ENCODE measurements around the gene NEK2.
"Not testable (repeated sequence)": the region's sequence is repeated elsewhere in the genome, so short reads cannot be mapped to it uniquely, and the experiment has no call there.

Gene NEK2

DNA sequence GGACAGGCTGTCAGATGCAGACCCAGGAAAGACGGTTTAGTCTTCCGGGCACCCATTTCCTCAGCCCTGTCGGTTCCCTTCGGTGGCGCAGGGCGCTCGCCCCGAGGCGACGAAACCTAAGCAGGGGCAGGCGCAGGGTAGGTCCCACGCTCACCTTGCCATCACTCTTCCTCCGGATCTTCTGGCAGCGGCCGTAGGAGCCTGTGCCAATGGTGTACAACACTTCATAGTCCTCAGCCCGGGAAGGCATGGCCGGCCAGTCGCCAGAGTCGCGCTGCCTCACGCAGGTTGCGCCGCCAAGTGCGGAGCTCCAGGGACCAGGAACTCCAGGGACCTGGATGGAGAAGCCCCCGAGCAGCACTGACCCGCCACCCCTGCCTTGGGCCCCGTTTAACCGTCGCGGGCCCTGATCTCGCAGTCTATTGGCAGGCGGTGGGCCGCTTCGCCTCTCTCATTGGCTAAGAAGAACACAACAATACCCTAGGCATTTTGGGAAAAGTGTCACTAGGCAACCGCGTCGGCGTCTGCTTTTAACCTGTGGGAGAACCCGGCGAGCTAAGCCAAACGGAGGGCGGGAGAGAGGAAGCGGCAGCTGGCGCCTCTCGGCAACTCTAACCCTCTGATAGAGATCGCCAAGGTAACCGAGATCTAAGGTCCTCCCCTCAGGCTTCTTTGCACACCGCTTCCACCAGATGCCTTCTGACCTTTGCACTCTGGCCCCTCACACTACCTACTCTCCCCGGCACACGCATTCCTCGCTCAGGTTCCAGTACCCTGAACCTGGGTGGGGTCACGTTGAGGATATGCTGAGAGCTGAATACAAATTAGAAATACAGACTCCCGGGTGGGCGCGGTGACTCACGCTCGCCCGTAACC is at the start of gene NEK2:
NEK2 (minus strand) TSS at position 392 of the 876 bp plus-strand sequence; CDS start at position 250, 142 bp downstream.
- Mint-ChIP-seq H3K27me3 (ENCODE audit: low read depth) (peaks cover 6% of the 10 kb centered on the region), H3K4me1 (ENCODE audit: low read depth) (peaks cover 32% of the 10 kb centered on the region), H3K27ac (peak within 1 kb of the TSS; percentile 85), H3K4me3 (peak within 1 kb of the TSS; percentile 94), H3K36me3 (ENCODE audit: low read depth) (peaks cover 16% of the 10 kb centered on the region), H3K9me3 (no peaks in the 10 kb centered on the region)

DNA sequence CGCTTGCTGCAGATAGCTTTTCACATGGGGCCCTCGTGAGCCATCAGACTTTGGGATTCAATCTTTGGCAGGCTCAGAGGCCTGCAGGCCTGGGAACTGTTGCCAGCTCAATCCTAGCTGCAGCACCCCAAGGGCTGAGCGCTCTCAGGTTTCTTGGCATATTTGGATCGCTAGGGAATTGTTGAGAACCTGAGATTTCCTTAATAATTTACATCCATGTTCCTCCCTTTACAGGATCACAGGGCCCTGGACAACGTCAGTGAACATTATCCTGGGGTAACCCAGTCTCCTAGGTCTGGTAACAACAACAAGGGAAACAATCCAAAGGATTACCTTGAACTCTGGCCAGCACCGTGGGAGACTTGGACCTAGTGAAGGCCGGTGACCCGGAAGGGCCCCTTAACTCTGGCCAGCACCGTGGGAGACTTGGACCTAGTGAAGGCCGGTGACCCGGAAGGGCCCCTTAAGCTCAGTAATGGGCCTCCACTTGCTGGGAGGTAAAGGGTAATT is 49.3 kb upstream of the NEK2 start:
- peaks cover 13% of the 10 kb centered on the region for H3K27me3 Mint-ChIP-seq (ENCODE audit: low read depth)
- no peaks in the 10 kb centered on the region for H3K9me3 Mint-ChIP-seq
- no peaks in the 10 kb centered on the region for H3K36me3 Mint-ChIP-seq (ENCODE audit: low read depth)
- no peak overlapping the region for H3K4me3 Mint-ChIP-seq
- H3K27ac Mint-ChIP-seq, result no peak overlapping the region
- H3K4me1 Mint-ChIP-seq (ENCODE audit: low read depth), result no peaks in the 10 kb centered on the region

DNA sequence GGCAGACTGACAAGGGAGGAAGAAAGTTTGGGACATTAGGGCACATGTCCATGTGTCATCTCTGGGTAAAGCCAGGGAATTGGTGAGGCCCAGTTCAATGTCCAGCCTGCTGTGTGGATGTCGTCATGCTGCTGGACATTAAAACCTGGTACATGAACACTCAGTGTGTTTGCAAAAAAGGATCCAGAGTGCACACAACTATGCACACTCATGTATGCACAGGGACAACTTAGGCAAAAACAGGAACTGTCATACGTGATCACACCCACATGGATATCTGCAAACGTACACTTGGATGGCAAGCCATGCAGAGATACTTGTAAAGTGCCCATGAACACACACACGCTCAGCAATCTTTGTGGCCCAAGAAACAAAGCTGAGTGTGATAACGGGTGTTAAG is 47.9 kb upstream of the NEK2 start:
- Mint-ChIP-seq H3K9me3 (no peaks in the 10 kb centered on the region), H3K4me1 (ENCODE audit: low read depth) (no peaks in the 10 kb centered on the region), H3K27ac (no peak overlapping the region), H3K27me3 (ENCODE audit: low read depth) (peaks cover 11% of the 10 kb centered on the region), H3K4me3 (no peak overlapping the region), H3K36me3 (ENCODE audit: low read depth) (no peaks in the 10 kb centered on the region)

DNA sequence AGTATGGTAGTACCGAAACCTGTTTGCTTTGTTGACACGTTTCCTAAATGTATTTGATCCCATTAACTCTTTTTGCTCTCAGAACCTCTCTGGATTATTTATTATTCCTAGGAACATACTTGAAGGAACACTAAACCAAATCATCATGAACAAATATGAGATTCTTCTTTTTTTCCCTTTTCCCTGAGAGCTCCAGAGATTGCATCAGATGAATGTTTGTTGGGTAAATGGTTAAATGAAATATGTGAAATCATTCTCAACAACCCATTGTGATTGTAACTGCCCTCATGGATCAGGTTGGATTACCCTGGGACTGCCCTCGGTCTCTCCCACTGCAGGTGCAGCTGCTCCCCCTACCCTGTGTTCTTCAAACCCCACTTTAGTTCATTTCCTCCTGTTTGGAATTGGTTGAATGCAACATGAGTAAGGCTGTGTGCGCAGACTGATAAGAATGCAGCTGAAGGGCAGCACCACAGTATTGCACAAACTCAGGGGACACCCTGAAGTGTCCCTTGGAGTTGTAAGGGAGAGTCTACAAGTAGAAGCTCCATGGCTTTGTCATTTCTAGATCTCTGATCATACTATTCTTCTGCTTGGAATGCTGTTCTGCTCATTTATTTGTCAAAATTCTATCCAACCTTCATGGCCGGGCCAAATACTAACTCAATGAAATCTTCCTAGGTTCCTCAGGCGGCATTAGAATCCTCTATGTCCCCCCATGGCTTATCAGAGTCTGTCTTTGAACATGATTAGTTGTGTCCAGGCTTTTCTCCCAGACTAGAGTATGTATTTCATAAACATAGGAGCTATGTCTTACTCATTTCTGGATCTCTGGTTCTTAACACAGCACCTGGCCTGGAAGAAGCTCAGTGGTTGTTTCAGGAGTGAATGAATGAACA is 47.1 kb upstream of the NEK2 start:
- no peaks in the 10 kb centered on the region for H3K36me3 Mint-ChIP-seq (ENCODE audit: low read depth)
- H3K27me3 Mint-ChIP-seq (ENCODE audit: low read depth), result peaks cover 12% of the 10 kb centered on the region
- no peaks in the 10 kb centered on the region for H3K4me1 Mint-ChIP-seq (ENCODE audit: low read depth)
- no peak overlapping the region for H3K4me3 Mint-ChIP-seq
- no peak overlapping the region for H3K27ac Mint-ChIP-seq
- H3K9me3 Mint-ChIP-seq, result no peaks in the 10 kb centered on the region

DNA sequence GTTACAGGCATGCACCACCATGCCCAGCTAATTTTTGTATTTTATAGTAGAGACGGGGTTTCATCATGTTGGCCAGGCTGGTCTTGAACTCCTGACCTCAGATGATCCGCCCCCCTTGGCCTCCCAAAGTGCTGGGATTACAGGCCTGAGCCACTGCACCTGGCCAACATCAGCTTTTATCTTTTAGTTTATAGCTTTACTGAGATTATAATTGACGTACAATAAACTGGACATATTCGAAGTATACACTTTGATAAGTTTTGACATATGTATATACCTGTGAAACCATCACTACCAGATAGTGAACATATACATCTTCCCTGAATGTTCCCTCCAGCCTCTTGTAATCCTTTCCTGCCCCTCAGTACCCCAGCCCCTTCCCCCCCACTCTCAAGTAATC is 41.1 kb upstream of the NEK2 start:
- H3K4me3 Mint-ChIP-seq; H3K27ac Mint-ChIP-seq; H3K4me1 Mint-ChIP-seq (ENCODE audit: low read depth): not testable (repeated sequence)

DNA sequence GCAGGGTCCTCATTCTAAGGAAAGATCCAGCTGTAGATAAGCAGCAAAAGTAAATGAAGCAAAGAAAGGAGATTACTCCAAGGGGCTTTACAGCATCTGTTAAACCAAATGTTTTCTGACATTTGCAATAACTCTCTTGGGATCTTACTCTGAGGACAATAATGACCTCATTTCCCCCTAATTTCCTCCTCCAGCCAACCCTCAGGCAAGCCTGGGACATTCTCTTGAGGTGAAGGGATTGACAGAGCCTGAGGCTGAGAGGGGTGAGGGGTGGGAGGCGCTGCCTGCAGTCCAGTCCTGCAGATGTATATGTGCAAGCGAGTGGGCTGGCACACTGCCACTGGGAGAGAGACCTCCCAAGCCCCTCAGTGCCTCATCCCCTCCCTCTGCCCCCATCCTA is 40.5 kb upstream of the NEK2 start:
- Mint-ChIP-seq H3K36me3 (ENCODE audit: low read depth) (no peaks in the 10 kb centered on the region), H3K27ac (no peak overlapping the region), H3K9me3 (no peaks in the 10 kb centered on the region), H3K27me3 (ENCODE audit: low read depth) (peaks cover 9% of the 10 kb centered on the region), H3K4me3 (no peak overlapping the region), H3K4me1 (ENCODE audit: low read depth) (no peaks in the 10 kb centered on the region)

More for the DNA sequence above, 41.1 kb upstream of the NEK2 start:
- not testable (repeated sequence) for H3K36me3 Mint-ChIP-seq (ENCODE audit: low read depth); H3K27me3 Mint-ChIP-seq (ENCODE audit: low read depth); H3K9me3 Mint-ChIP-seq

DNA sequence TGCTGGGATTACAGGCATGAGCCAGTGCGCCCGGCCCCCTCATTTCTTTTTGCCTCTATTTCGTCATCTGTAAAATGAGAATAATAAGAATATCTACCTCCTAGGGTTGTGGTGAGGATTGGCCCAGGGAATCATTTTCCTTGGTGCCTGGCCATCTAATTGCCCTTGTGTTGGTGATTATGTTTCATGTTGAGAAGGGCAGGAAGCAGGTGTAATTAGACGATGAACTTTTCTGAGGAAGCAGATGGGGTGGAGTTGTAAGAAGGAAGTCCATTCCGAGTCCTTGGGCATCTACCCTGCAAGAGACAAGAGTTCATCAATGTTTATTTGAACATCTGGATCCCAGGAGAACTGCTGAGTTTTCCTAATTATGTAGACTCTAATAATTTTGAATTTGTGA is 38.7 kb upstream of the NEK2 start:
- Mint-ChIP-seq H3K27me3 (ENCODE audit: low read depth) (peaks cover 6% of the 10 kb centered on the region), H3K4me3 (no peak overlapping the region), H3K9me3 (no peaks in the 10 kb centered on the region), H3K27ac (no peak overlapping the region), H3K4me1 (ENCODE audit: low read depth) (no peaks in the 10 kb centered on the region), H3K36me3 (ENCODE audit: low read depth) (no peaks in the 10 kb centered on the region)

DNA sequence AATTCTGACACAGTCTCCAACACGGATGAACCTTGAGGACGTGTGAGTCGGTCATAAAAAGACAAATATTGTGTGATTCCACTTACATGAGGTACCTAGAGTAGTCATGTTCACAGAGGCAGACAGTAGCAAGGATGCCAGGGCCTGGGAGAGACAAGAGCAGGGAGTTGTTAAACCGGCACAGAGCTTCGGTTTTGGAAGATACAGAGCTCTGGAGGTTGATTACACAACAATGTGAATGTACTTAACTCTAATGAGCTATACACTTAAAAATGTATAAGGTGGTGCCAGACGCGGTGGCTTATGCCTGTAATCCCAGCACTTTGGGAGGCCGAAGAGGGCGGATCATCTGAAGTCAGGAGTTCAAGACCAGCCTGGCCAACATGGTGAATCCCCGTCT is 37.8 kb upstream of the NEK2 start:
- H3K4me3 Mint-ChIP-seq, result no peak overlapping the region
- peaks cover 6% of the 10 kb centered on the region for H3K27me3 Mint-ChIP-seq (ENCODE audit: low read depth)
- no peaks in the 10 kb centered on the region for H3K36me3 Mint-ChIP-seq (ENCODE audit: low read depth)
- H3K9me3 Mint-ChIP-seq, result no peaks in the 10 kb centered on the region
- H3K27ac Mint-ChIP-seq, result no peak overlapping the region
- no peaks in the 10 kb centered on the region for H3K4me1 Mint-ChIP-seq (ENCODE audit: low read depth)

DNA sequence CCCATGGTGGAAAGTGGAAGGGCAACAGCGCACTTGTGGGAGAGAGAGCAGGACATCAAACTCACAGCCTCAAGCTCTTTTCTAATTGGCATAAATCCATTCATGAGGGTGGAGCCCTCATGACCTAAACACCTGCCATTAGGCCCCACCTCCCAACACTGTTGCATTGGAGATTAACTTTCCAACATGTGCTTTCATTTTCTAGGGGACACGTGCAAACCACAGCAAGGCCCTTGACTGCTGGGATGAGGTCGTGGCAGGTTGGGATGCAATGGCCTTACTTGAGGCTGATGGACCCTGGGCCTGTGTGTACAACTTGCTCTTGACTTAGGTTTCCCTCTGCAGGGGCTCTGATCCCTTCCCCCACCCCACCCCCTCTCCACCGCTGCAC is 35.9 kb upstream of the NEK2 start:
- H3K9me3 Mint-ChIP-seq, result no peaks in the 10 kb centered on the region

DNA sequence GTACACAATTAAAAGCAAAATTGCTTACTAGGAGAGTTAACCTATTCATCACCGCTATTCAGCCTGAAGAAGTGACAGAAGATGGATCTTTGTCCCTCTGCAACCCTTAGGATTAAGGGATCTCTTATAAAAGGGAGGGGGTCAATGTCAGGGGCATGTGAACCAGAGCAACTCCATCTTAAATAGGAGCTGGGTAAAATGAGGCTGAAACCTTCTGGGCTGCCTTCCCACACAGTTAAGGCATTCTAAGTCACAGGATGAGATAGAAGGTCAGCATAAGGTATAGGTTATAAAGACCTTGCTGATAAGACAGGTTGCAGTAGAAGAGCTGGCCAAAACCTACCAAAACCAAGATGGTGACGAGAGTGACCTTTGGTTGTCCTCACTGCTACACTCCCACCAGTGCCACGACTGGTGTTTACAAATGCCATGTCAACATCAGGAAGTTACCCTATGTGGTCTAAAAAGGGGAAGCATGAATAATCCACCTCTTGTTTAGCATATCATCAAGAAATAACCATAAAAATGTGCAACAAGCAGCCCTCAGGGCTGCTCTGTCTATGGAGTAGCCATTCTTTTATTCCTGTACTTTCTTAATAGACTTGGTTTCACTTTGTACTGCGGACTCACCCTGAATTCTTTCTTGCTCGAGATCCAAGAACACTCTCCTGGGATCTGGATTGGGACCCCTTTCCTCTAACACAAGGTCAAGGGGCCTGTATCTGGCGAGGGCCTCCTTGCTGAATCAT is 35.3 kb upstream of the NEK2 start:
- H3K9me3 Mint-ChIP-seq, result no peaks in the 10 kb centered on the region
- H3K4me1 Mint-ChIP-seq (ENCODE audit: low read depth), result no peaks in the 10 kb centered on the region
- H3K36me3 Mint-ChIP-seq (ENCODE audit: low read depth), result no peaks in the 10 kb centered on the region
- H3K4me3 Mint-ChIP-seq, result no peak overlapping the region
- H3K27ac Mint-ChIP-seq, result no peak overlapping the region
- no peaks in the 10 kb centered on the region for H3K27me3 Mint-ChIP-seq (ENCODE audit: low read depth)

More for the DNA sequence above, 35.9 kb upstream of the NEK2 start:
- no peaks in the 10 kb centered on the region for H3K36me3 Mint-ChIP-seq (ENCODE audit: low read depth)
- H3K27me3 Mint-ChIP-seq (ENCODE audit: low read depth), result no peaks in the 10 kb centered on the region
- no peak overlapping the region for H3K27ac Mint-ChIP-seq
- H3K4me3 Mint-ChIP-seq, result no peak overlapping the region
- no peaks in the 10 kb centered on the region for H3K4me1 Mint-ChIP-seq (ENCODE audit: low read depth)

DNA sequence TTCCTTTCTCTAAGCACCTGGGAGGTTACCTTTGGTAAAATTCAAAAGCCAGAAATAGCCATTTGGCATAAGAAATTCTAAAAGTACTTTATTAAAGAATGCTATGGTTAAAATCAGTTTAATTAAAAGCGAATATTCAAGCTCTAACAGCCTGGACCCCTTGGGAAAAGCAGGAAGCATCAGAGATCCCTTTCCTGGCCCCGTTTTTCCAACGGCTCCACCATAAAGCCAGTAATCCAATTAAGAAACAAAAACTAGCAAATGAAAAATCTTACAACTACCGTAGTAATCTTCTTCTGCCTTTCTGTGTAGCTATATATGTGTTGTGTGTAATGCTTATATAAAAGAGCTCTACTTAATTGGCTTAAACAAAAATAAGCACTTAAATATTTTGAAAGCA is 33.5 kb upstream of the NEK2 start:
- no peaks in the 10 kb centered on the region for H3K36me3 Mint-ChIP-seq (ENCODE audit: low read depth)
- no peaks in the 10 kb centered on the region for H3K9me3 Mint-ChIP-seq
- H3K27me3 Mint-ChIP-seq (ENCODE audit: low read depth), result no peaks in the 10 kb centered on the region
- no peak overlapping the region for H3K27ac Mint-ChIP-seq
- H3K4me1 Mint-ChIP-seq (ENCODE audit: low read depth), result no peaks in the 10 kb centered on the region
- no peak overlapping the region for H3K4me3 Mint-ChIP-seq

DNA sequence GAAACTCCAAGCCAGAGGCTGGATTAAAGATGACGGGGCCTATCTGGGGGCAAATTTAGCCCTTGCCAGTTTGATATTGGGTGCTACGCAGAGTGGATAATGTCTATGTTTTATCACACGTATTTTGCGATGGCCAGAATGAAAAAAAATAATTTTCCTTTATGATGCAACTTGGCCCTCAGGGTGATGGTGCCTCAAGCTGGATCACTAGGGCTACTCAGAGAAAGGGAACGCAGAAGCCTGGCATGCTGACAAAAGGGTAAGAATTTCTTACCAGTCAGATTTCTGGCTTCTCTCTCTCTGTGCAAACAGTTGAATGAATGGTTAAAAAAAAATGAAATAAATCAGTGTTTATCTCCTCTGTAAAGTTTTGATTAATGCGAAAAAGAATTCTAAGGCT is 32.6 kb upstream of the NEK2 start:
- H3K4me3 Mint-ChIP-seq, result no peak overlapping the region
- H3K36me3 Mint-ChIP-seq (ENCODE audit: low read depth), result no peaks in the 10 kb centered on the region
- no peak overlapping the region for H3K27ac Mint-ChIP-seq
- no peaks in the 10 kb centered on the region for H3K9me3 Mint-ChIP-seq
- H3K4me1 Mint-ChIP-seq (ENCODE audit: low read depth), result no peaks in the 10 kb centered on the region
- no peaks in the 10 kb centered on the region for H3K27me3 Mint-ChIP-seq (ENCODE audit: low read depth)

DNA sequence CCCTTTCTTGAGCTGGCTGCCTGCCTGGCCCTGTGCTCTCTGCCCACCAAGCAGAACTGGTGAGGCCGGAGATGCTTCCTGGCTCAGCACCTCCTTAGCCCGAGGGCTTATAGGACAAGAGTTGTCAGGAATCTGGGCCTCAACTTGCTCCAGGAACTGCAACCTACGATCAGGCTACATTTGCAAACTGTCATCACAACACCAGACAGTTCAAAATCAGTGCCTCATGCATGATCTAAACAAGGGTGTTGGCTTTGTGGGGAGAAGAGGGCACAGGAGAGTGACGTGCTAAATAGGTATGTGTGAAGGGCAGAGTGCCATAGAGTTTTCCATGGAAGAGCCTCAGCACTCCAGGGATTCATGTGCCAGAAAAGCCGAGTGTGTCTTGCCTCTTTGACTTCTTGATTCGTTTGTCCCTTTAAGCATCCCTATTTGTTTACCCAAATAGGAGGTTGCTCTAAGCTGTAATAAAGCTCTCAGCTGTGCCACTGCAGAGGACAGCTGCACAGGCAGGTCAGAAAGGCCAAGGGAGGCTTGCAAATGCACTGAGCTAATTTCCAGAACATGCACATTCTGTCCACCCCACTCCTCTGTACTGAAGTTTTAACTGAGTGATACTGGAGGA is 30.2 kb upstream of the NEK2 start:
- Mint-ChIP-seq H3K4me3 (no peak overlapping the region), H3K4me1 (ENCODE audit: low read depth) (no peaks in the 10 kb centered on the region), H3K27ac (no peak overlapping the region), H3K27me3 (ENCODE audit: low read depth) (peaks cover 18% of the 10 kb centered on the region), H3K36me3 (ENCODE audit: low read depth) (no peaks in the 10 kb centered on the region), H3K9me3 (no peaks in the 10 kb centered on the region)

DNA sequence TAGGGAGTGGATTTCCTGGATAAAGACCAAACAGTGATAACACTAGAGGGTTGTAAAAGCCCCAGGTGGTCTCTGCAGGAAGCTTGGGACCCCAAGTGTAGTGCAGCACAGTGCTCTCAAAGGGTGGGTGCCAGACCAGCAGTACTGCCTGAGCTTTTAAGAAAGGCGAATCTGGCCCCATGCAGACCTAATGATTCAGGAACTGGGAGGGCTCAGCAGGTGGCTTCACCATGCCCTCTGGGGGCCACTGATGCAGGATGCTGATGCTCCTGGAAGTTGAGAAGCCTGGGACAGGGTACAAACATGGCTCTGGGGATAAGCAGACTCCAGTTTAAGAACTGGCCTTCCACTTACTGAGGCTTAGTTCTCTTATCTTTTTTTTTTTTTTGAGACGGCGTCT is 29.1 kb upstream of the NEK2 start:
- H3K9me3 Mint-ChIP-seq, result no peaks in the 10 kb centered on the region
- no peaks in the 10 kb centered on the region for H3K36me3 Mint-ChIP-seq (ENCODE audit: low read depth)
- H3K4me3 Mint-ChIP-seq, result no peak overlapping the region
- no peaks in the 10 kb centered on the region for H3K4me1 Mint-ChIP-seq (ENCODE audit: low read depth)
- H3K27me3 Mint-ChIP-seq (ENCODE audit: low read depth), result peaks cover 27% of the 10 kb centered on the region
- H3K27ac Mint-ChIP-seq, result no peak overlapping the region
